Suprapubic skin (tissue), 4 donors: Measurements from ENCODE around the gene PABPN1L.

Experiments used
- CTCF ChIP-seq, 2 donors: fragments of 200-600 bp in 1 of 2; fragments of 450-650 bp in 1 of 2; sonication (generic) in 1 of 2; IDR thresholded peaks; one replicate each; pipeline ENCODE4 v1.5.1; 2016 to 2019; ENCODE audit warnings: antibody characterized with exemption in 2 of 2, mild to moderate bottlenecking in 1 of 2, moderate library complexity in 1 of 2
- POLR2A ChIP-seq, 2 donors: fragments of 450-650 bp; IDR thresholded peaks; one replicate each; pipeline ENCODE4 v1.6.1; 2017; ENCODE audit warnings: antibody characterized with exemption in 2 of 2, mild to moderate bottlenecking in 2 of 2, moderate library complexity in 2 of 2
- POLR2AphosphoS5 ChIP-seq, 3 donors: sonication (generic); formaldehyde crosslinking; IDR thresholded peaks; one replicate each; pipeline ENCODE4 v1.6.1; 2017; ENCODE audit warnings: antibody characterized with exemption in 3 of 3

GRCh38 chr16:88878967-88879787, 12.7 kb upstream of the PABPN1L start:
- TF ChIP-seq CTCF (IDR thresholded peaks at IDR 0.05) = no peak
- TF ChIP-seq POLR2AphosphoS5 (IDR thresholded peaks at IDR 0.05) = no peak
- TF ChIP-seq POLR2A (IDR thresholded peaks at IDR 0.05) = no peak
